Embryonic facial prominence (tissue), 1 donor: ENCODE results near the gene KRT80.

Source experiments
- DNase-seq: peaks from one replicate; pipeline ENCODE4 v3.0.0-alpha.2; 2016; ENCODE audit errors: extremely low spot score

The KRT80 gene

GRCh38 chr12:52228931-52229330 is 37.1 kb upstream of the KRT80 start:
- DNase-seq, result no peak

- DNase-seq, result no peak
Measured at GRCh38 chr12:52228366-52228765, 36.6 kb upstream of the KRT80 start.

- DNase-seq, result no peak
Measured at GRCh38 chr12:52227606-52228166, 35.9 kb upstream of the KRT80 start.

- no peak for DNase-seq
Measured at GRCh38 chr12:52226446-52226845, 34.6 kb upstream of the KRT80 start.

- no peak for DNase-seq
Measured at GRCh38 chr12:52225752-52226151, 33.9 kb upstream of the KRT80 start.

GRCh38 chr12:52224151-52224550 is 32.3 kb upstream of the KRT80 start:
- no peak for DNase-seq

- no peak for DNase-seq
Measured at GRCh38 chr12:52223406-52224039, 31.7 kb upstream of the KRT80 start.

- no peak for DNase-seq
Measured at GRCh38 chr12:52222692-52223091, 30.9 kb upstream of the KRT80 start.

- no peak for DNase-seq
Measured at GRCh38 chr12:52221912-52222457, 30.2 kb upstream of the KRT80 start.

GRCh38 chr12:52221070-52221781 is 29.4 kb upstream of the KRT80 start:
- DNase-seq, result no peak

GRCh38 chr12:52220477-52220876 is 28.7 kb upstream of the KRT80 start:
- no peak for DNase-seq

GRCh38 chr12:52218001-52218400 is 26.2 kb upstream of the KRT80 start:
- no peak for DNase-seq

- DNase-seq, result no peak
Measured at GRCh38 chr12:52217223-52217622, 25.4 kb upstream of the KRT80 start.

GRCh38 chr12:52216807-52217206 is 25.0 kb upstream of the KRT80 start:
- no peak for DNase-seq

GRCh38 chr12:52216100-52216499 is 24.3 kb upstream of the KRT80 start:
- DNase-seq, result no peak

GRCh38 chr12:52215587-52216031 is 23.8 kb upstream of the KRT80 start:
- no peak for DNase-seq

GRCh38 chr12:52214421-52214802 is 22.6 kb upstream of the KRT80 start:
- DNase-seq, result no peak

- no peak for DNase-seq
Measured at GRCh38 chr12:52213564-52214420, 22.0 kb upstream of the KRT80 start.

GRCh38 chr12:52212701-52213563 is 21.1 kb upstream of the KRT80 start:
- DNase-seq, result no peak

- DNase-seq, result no peak
Measured at GRCh38 chr12:52211716-52212585, 20.1 kb upstream of the KRT80 start.
